Measurements from ENCODE around the gene AFG1L.

- no peak for TF ChIP-seq CTCF (IDR thresholded peaks at IDR 0.05; ENCODE audit: low read depth, low read length, missing input control)
- TF ChIP-seq, protein P1, sequence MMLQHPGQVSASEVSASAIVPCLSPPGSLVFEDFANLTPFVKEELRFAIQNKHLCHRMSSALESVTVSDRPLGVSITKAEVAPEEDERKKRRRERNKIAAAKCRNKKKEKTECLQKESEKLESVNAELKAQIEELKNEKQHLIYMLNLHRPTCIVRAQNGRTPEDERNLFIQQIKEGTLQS (IDR thresholded peaks at IDR 0.05) = peak; percentile 42
- no peak for TF ChIP-seq REST (IDR thresholded peaks at IDR 0.05)
These were observed 113.3 kb downstream of the AFG1L start for GRCh38 chr6:108407904-108408827.

All from liver (tissue), 3 donors.